K562 (cell line): ENCODE data around the gene COL8A2. TPM values are rescaled to one million over a fixed set of nuclear protein-coding genes. Genes with fewer than 3 reads are reported as not detected.

Experiments
- GTF2B ChIP-seq: IDR thresholded peaks from 2 replicates; pipeline ENCODE4 v1.6.1; 2011; ENCODE audit not compliant: insufficient read length; ENCODE audit errors: extremely low read depth
- GTF2F1 ChIP-seq: IDR thresholded peaks from 2 replicates; pipeline ENCODE4 v1.6.1; 2011; ENCODE audit warnings: low read depth, low read length, improper control_type of control experiment
- HDAC2 ChIP-seq: fragments of 450-650 bp; IDR thresholded peaks from 2 replicates; pipeline ENCODE4 v1.6.1; 2016; ENCODE audit warnings: mild to moderate bottlenecking
- LCOR ChIP-seq: sonication (generic); formaldehyde crosslinking; IDR thresholded peaks from 2 replicates; pipeline ENCODE4 v1.8.0; 2022; ENCODE audit warnings: mild to moderate bottlenecking, missing genetic modification reagents
- MEIS2 ChIP-seq: fragments of 450-650 bp; IDR thresholded peaks from 2 replicates; pipeline ENCODE4 v1.6.1; 2014; ENCODE audit warnings: mild to moderate bottlenecking; ENCODE audit not compliant: partially characterized antibody
- MXD1 ChIP-seq: fragments of 250-450 bp; sonication (Bioruptor Pico); IDR thresholded peaks from 2 replicates; pipeline ENCODE4 v1.8.0; 2021; ENCODE audit warnings: borderline replicate concordance, mild to moderate bottlenecking, moderate library complexity; ENCODE audit not compliant: poor library complexity, severe bottlenecking
- MYNN ChIP-seq, 2 experiments: sonication (generic); formaldehyde crosslinking in 1 of 2; IDR thresholded peaks; 2 replicates each; pipeline versions ENCODE4 v1.5.0 to v1.6.1; 2016 to 2020; ENCODE audit warnings: antibody characterized with exemption in 1 of 2, missing genetic modification reagents in 1 of 2
- NFRKB ChIP-seq: fragments of 450-650 bp; IDR thresholded peaks from 2 replicates; pipeline ENCODE4 v1.6.1; 2016; ENCODE audit warnings: low read depth
- NFYB ChIP-seq: IDR thresholded peaks from 2 replicates; pipeline ENCODE4 v1.6.1; 2011; ENCODE audit warnings: mild to moderate bottlenecking, moderate library complexity; ENCODE audit not compliant: insufficient read length; ENCODE audit errors: extremely low read depth
- POU5F1 ChIP-seq: fragments of 150-350 bp; IDR thresholded peaks from 2 replicates; pipeline ENCODE4 v1.6.1; 2014; ENCODE audit warnings: borderline replicate concordance, low read length, low read depth, mild to moderate bottlenecking; ENCODE audit not compliant: partially characterized antibody
- PRDM10 ChIP-seq: fragments of 450-650 bp; IDR thresholded peaks from 2 replicates; pipeline ENCODE4 v1.6.1; 2018; ENCODE audit not compliant: partially characterized antibody
- SOX6 ChIP-seq: fragments of 450-650 bp; IDR thresholded peaks from 2 replicates; pipeline ENCODE4 v1.6.1; 2014; ENCODE audit warnings: mild to moderate bottlenecking
- SRF ChIP-seq, 2 experiments: fragments of 250-450, 450-650 bp in 1 of 2; sonication (Bioruptor Pico) in 1 of 2; sonication (generic) in 1 of 2; formaldehyde crosslinking; IDR thresholded peaks; 2 replicates each; pipeline versions ENCODE4 v1.5.0 to v1.5.1; 2020 to 2022; ENCODE audit warnings: mild to moderate bottlenecking in 1 of 2, missing genetic modification reagents in 1 of 2
- TFAM ChIP-seq: fragments of 250-450 bp; sonication (Bioruptor Pico); conservative IDR thresholded peaks from 2 replicates; pipeline ENCODE4 v1.5.0; 2021; ENCODE audit warnings: mild to moderate bottlenecking, moderate library complexity
- VEZF1 ChIP-seq: fragments of 200-800 bp; sonication (Bioruptor generic); IDR thresholded peaks from 2 replicates; pipeline ENCODE4 v1.6.1; 2017; ENCODE audit warnings: missing genetic modification characterization, missing compliant biosample characterization
- ZHX1 ChIP-seq: fragments of 150-350 bp; conservative IDR thresholded peaks from 2 replicates; pipeline ENCODE4 v1.6.1; 2014; ENCODE audit warnings: low read length
- ZNF764 ChIP-seq: fragments of 250-450 bp; sonication (Bioruptor Pico); IDR thresholded peaks from 2 replicates; pipeline ENCODE4 v1.4.0; 2020; ENCODE audit warnings: low read depth, mild to moderate bottlenecking, moderate library complexity
- polyA plus RNA-seq, 8 experiments: library from polyadenylated mRNA; depleted of rRNA in 4 of 8; stranded (reverse) in 5 of 8; unstranded in 3 of 8; fragments of >200 nt; fragmentation: Nextera tagmentation in 2 of 8; fragmentation: Illumina TruSeq in 1 of 8; extraction: Ambion mirVana in 2 of 8; extraction: Trizol in 1 of 8; gene quantifications; 2 replicates each; pipeline versions ENCODE4 v1.2.1 to v1.2.3, GENCODE V29; 2011 to 2014; ENCODE audit warnings: inconsistent platforms in 1 of 8, missing spikeins in 1 of 8
- total RNA-seq, 7 experiments: library from RNA; depleted of rRNA in 6 of 7; stranded (reverse); fragments of >200 nt in 6 of 7; fragmentation: Illumina TruSeq in 2 of 7; extraction: Trizol in 2 of 7; gene quantifications; 2 replicates each; pipeline versions ENCODE4 v1.2.1 to v1.2.3, GENCODE V29; 2011 to 2021; ENCODE audit warnings: low replicate concordance in 1 of 7

Gene COL8A2
- total and polyA plus RNA-seq, 9 of the 15 experiments (the other 6 are each of a cell fraction or from before 2014, with no cell fraction given) = 0.03 to 0.14 (median 0.04) TPM; not detected in 5

GRCh38 chr1:36150296-36151133 lies 25.5 kb upstream of the COL8A2 start (continued):
- peak; percentile 75; the same call in 1 of the 2 replicates for TF ChIP-seq VEZF1 (CRISPR knock-in tag)
- TF ChIP-seq TFAM = no peak
- TF ChIP-seq SOX6 = peak; percentile 17; the same call in 1 of the 2 replicates
- no peak; the same call in 1 of the 2 replicates for TF ChIP-seq HDAC2
- peak in 1 of 2 experiments; percentile 89; a peak in 2 of 4 replicates for TF ChIP-seq SRF (CRISPR knock-in tag; IDR thresholded peaks at IDR 0.05)
- peak; percentile 54 for TF ChIP-seq MEIS2
- TF ChIP-seq ZHX1 = no peak
- TF ChIP-seq NFYB = peak; percentile 18
- no peak for TF ChIP-seq ZNF764 (CRISPR knock-in tag)
- no peak for TF ChIP-seq MXD1 (CRISPR knock-in tag)
- peak; percentile 81 for TF ChIP-seq LCOR (CRISPR knock-in tag)
- 0 out of 2 replicates have a peak, but pooled peaks have one; percentile 1 for TF ChIP-seq NFRKB
- TF ChIP-seq POU5F1 = peak; percentile 36
- peak; percentile 91 for TF ChIP-seq MYNN (IDR thresholded peaks at IDR 0.05)
- no peak for TF ChIP-seq MYNN (CRISPR knock-in tag; IDR thresholded peaks at IDR 0.05)
- peak; percentile 58 for TF ChIP-seq GTF2B
- 0 out of 2 replicates have a peak, but pooled peaks have one; percentile 34 for TF ChIP-seq GTF2F1
- TF ChIP-seq PRDM10 = peak; percentile 34
